Measurements from ENCODE around the gene EEF1A2.

EEF1A2 gene

DNA sequence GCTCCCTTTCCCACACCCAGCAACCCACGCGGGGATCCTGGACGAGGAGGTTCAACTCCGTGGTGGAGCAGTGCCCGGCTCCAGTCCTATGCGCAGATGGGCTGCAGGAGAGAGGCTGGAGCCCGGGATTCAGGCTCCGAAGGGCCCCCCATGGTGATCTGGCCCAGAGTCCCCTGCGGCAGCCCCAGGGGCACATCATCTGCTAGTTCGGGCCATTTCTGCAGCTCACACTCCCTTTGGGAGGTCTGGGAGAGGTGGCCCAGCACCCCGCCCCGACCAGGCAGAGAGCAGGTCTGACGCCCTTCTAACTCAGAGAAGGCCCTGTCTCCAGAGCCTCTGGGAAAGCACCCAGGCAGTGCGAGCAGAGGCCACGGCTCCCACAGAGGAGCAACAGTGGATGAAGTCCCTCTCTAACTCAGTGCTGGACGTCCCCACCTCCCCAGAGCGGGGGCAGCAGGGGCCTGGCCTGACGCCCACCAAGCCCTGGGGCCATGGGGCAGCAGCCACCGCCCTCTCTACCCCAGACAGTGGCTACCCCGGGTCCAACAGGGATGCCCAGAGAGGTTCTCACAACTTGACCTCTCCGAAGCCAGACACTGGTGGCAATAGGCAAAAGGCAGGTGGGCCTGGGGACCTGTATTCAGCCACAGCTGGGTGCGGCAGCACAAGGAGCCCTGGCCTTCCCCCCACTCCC, 29.7 kb downstream of the EEF1A2 start:
- TF ChIP-seq, protein P1, sequence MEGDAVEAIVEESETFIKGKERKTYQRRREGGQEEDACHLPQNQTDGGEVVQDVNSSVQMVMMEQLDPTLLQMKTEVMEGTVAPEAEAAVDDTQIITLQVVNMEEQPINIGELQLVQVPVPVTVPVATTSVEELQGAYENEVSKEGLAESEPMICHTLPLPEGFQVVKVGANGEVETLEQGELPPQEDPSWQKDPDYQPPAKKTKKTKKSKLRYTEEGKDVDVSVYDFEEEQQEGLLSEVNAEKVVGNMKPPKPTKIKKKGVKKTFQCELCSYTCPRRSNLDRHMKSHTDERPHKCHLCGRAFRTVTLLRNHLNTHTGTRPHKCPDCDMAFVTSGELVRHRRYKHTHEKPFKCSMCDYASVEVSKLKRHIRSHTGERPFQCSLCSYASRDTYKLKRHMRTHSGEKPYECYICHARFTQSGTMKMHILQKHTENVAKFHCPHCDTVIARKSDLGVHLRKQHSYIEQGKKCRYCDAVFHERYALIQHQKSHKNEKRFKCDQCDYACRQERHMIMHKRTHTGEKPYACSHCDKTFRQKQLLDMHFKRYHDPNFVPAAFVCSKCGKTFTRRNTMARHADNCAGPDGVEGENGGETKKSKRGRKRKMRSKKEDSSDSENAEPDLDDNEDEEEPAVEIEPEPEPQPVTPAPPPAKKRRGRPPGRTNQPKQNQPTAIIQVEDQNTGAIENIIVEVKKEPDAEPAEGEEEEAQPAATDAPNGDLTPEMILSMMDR (IDR thresholded peaks at IDR 0.05; ENCODE audit: low read depth, low read length), result no peak

GRCh38 chr20:63468421-63468820, 30.5 kb downstream of the EEF1A2 start:
- TF ChIP-seq, protein P1 (IDR thresholded peaks at IDR 0.05; ENCODE audit: low read depth, low read length), result no peak
- DNase-seq (ENCODE audit: extremely low read depth, low read depth), result no peak

More for the DNA sequence above, 29.7 kb downstream of the EEF1A2 start:
- DNase-seq (ENCODE audit: extremely low read depth, low read depth), result no peak

DNA sequence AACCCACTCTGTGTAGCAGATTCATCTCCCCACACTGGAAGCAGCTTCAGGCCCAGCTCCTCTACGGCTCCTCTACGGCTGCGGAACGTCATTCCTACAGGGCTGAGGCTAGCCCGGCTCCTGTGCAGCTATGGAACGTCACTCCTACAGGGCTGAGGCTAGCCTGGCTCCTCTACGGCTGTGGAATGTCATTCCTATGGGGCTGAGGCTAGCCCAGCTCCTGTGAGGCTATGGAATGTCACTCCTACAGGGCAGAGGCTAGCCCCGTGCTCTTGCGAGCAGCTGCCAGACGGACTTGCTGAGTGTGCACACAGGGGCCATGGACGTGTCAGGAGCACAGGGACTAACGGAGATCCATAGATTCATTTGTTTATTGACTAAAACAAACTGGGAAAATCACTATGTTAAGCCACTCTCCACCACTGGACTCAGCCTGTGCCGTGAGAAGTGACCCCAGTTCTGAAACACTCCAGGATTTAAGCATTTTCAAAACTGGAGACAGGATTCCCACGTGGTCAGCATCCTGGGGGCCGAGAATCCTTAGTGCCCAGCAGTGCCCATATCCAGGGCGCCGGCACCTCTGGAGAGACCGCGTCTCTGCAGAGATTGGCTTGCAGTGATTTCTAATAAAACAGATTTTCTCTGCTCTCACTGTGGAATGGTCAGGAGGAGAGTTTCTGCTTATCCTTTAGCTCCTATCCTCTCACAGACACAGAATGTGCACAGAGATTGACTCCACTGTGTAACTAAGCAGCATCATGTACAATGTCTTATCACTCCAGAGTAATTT, 31.4 kb downstream of the EEF1A2 start:
- no peak for DNase-seq (ENCODE audit: extremely low read depth, low read depth)
- TF ChIP-seq, protein P1 (IDR thresholded peaks at IDR 0.05; ENCODE audit: low read depth, low read length), result no peak

- DNase-seq (ENCODE audit: extremely low read depth, low read depth), result no peak
- TF ChIP-seq, protein P1 (IDR thresholded peaks at IDR 0.05; ENCODE audit: low read depth, low read length), result no peak
These were observed 32.0 kb downstream of the EEF1A2 start for GRCh38 chr20:63466861-63467260.

- no peak for DNase-seq (ENCODE audit: extremely low read depth, low read depth)
- TF ChIP-seq, protein P1 (IDR thresholded peaks at IDR 0.05; ENCODE audit: low read depth, low read length), result no peak
These were observed 32.5 kb downstream of the EEF1A2 start for GRCh38 chr20:63466250-63466825.

DNA sequence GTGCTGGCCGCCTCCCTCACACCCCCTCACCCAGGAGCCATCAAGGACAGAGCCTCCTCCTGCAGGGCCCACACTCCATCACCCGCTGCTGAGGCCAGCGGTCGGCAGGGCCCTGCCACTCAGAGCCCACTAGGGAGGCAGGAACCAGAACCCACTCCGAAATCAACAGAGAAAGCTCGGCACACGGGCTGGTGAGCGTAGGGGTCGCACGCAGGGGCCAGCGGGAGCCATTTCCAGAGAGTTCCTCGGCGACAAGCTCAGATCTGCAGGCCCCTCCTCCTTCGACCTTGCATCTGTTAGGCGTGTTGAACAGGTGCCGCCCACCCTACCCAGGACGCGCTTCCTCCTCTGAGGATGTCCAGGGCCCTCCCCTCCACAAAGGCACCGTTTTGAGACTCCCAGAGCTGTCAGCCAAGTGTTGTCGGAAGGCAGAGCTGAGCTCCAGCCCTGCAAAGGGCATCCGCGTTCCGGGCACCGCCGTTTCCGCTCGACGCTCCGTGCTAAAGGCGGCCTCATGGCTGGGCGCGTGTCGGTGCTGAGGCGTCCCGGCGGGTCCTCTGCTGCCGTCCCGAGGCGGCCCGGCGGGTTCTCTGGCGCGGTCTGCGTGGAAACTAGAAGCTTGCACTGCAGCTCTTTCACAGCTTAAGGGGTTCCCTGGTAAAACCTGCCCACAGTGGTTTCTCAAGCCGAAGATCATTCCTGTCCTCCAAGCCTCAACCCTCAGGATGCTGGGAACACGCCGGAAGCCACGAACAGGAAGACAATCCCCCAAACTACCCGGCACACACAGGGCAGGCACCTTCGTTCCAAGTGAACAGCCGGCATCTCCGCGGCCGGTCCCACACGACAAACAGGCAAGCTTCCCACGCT, 33.3 kb downstream of the EEF1A2 start:
- DNase-seq (ENCODE audit: extremely low read depth, low read depth), result no peak

More for the DNA sequence above, 33.3 kb downstream of the EEF1A2 start:
- TF ChIP-seq, protein P1 (IDR thresholded peaks at IDR 0.05; ENCODE audit: low read depth, low read length), result no peak
